Cerebellar cortex (tissue), 1 donor: ENCODE measurements around the gene LPAR1.

ENCODE experiments used
- DNase-seq: peaks from one replicate; pipeline ENCODE4 v3.0.0-alpha.2; 2015; ENCODE audit warnings: low spot score

Gene LPAR1

GRCh38 chr9:111037356-111037707 lies 938 bp downstream of the LPAR1 start:
- DNase-seq, result no peak

- DNase-seq, result no peak
Measured at GRCh38 chr9:111036946-111037345, 1.3 kb downstream of the LPAR1 start.

GRCh38 chr9:111036429-111036789 lies 1.9 kb downstream of the LPAR1 start:
- DNase-seq, result no peak

GRCh38 chr9:111035543-111036428 lies 2.5 kb downstream of the LPAR1 start:
- DNase-seq, result no peak

DNA sequence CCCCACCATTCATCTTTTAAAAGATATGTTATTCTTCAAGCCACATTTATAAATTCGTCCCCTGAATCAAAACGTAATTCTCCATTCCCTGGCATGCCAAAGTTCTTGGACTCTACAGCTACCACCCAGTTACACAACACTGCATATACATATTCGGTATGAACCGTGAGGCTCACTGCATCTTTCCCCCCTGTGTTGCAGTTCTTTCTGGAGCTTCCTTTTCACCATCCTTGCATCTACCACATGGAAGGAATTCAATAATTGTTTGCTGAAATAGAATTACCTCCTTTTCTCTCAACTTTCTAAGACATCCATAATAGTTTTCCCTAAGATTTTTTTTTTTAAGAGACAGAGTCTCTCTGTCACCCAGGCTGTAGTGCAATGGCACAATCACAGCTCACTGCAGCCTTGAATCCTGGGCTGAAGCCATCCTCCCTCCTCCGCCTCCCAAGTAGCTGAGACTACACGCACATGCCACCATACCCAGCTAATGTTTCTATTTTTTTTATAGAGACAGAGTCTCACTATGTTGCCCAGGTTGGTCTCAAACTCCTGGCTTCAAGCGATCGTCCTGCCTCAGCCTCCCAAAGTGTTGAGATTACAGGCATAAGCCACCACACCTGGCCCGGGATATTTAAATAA lies 3.3 kb downstream of the LPAR1 start:
- no peak for DNase-seq

DNA sequence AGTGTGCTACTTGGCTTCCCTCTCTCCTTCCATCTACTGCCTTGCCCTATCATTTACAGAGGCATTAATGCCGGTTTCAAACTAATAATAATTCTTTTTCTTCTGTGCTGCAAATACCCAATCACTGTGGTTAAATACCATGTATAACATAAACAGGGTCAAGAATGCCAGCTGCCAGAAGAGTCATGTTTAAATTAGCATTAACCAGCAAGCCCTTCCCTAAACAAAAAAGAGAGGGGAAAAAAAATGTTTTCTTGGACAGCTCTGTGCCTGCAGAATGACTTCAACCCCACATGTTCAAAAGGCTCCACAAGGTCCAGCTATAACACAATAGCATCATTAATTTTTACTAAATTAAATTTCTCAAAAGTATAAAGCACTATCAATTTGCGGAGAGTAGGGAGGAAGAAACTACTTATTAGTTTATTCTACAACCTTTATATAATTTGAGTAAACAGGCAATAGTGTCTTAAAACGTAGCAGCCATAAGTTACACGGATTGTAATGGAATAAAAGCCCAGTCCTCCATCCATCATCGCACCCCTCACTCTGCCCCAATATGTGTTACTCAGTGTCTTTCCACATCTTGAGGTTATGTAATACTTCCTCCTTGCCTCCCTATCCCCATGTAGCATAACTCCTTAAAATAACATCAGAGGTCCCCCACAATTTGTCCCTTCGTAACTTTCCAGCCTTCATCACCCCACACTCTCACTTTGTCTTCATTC lies 3.9 kb downstream of the LPAR1 start:
- DNase-seq, result no peak

GRCh38 chr9:111030492-111030891 lies 7.8 kb downstream of the LPAR1 start:
- DNase-seq, result no peak

DNA sequence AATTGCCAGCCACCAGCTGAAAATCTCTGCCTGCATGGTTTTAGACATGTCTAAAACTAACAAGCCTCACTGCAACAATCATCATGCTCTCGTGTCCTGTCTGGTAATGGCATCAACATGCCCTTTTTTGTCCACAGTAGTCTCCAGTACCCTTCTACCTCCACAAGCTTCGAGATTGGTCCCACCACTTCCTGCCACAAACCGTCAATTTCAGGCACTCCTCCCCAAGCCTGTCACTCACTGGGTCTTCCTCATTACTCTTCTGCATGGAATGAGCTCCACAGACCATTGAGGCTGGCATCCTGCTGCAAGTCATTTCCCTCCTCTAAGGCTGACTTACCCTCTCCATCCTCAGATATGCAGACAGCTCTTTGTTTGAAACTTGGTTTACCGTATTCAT lies 9.0 kb downstream of the LPAR1 start:
- no peak for DNase-seq

DNA sequence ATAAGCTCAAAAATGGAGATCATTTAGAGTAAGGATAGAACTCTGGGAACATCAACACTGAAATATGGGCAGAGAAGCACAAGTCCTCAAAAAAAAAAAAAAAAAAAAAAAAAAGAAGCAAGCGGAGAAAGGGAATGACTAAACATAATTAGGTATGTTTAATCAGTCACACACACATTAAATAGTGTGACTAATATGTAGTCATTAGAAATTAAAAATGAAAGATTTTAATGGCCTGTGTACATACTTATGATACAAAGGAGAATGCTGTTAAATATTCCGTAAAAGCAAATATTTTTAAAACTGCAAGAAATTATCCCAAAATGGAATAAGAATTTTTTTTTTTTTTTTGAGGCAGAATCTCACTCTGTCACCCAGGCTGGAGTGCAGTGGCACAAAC lies 10.5 kb downstream of the LPAR1 start:
- no peak for DNase-seq

- no peak for DNase-seq
Measured at GRCh38 chr9:111023128-111023527, 15.1 kb downstream of the LPAR1 start.

GRCh38 chr9:111020594-111020993 lies 17.7 kb downstream of the LPAR1 start:
- no peak for DNase-seq

DNA sequence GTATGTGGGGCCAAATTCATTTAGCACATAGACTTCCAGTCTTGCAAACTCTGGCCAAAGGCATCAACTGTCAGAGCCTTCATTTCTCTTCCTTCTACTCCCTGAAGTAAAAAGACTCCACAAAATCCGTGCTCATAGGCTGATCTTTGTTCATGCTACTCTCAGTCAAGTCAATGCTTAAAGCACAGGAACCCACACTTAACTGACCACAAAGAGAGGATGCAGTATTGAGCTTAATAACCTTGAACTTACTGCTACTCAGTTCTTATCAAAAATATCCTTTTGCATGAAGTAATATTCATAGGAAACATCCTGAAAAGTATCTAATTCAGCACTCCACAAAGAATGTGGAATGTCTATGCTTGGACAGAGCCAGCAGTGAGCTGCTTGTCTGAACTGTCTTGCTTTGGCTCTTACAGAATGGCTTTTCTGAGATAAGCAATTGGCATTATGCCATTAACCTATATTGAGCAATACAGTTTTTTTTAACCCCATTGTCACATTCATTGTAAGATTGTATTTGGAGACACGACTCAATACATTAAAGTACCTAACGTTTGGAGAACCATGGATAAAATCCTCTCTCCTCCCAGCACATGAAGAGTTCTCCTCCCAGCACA lies 21.7 kb downstream of the LPAR1 start:
- DNase-seq, result no peak

- DNase-seq, result no peak
Measured at GRCh38 chr9:111016016-111016415, 22.3 kb downstream of the LPAR1 start.

DNA sequence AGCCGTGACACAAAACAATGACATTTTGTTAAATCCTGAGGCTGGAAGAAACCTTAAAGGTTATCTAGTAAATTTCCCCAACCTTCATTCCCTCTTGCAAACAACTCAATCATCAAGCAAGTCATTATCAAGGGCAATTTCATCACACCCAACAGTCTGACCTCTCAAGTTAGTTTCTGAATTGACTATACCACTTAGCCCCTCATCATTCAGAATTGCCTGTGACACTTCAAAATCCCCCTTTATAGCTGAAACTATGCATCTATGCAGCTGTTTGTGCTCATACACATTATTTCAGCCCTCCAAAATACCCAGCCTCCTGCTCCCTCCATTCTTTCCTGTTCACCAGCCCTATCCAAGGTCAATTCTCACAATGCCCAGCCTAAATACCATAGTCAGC lies 24.6 kb downstream of the LPAR1 start:
- DNase-seq, result no peak

GRCh38 chr9:111013250-111013649 lies 25.0 kb downstream of the LPAR1 start:
- no peak for DNase-seq

DNA sequence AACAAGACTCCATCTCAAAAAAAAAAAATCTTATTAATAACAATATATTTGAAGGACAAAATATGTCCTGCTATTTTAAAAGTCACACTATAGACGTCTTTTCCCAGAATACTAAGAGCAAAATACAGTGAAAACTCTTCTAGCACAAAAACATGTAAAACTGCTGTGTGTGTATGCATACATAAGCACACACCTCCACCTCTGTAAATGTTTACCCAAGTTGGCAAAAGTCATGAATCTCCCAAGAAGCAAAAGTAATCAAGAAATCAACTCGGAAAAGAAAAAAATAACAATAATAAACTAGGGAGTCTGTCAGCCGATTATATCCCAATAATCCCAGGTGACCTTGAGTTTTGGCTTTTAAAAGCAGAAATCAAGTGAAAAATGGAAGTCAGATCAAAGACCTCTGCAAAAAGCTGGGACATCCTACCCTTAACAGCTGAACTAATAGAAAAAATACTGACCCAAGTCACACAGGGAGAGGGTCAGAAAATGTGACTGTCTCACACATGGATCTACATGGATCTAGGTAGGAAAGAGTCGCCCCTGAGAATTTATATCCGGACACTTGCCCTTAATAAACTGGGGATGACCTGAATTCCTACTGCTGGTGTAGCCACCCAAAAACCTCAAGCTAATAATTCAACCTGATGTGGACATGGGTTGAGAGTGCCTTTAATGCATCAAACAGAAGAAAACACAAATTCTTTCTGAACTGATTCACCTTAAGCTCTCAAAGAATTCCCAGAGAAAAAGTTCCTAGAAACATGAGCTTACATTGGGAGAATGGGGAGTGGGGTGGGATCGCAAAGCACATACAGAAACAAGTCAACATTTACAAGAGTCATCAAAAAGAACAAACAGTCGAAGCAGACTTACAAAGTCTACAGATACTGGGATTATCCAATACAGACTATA lies 29.9 kb downstream of the LPAR1 start:
- no peak for DNase-seq

- DNase-seq, result no peak
Measured at GRCh38 chr9:111005746-111006470, 32.4 kb downstream of the LPAR1 start.

GRCh38 chr9:111004936-111005335 lies 33.3 kb downstream of the LPAR1 start:
- DNase-seq, result no peak

DNA sequence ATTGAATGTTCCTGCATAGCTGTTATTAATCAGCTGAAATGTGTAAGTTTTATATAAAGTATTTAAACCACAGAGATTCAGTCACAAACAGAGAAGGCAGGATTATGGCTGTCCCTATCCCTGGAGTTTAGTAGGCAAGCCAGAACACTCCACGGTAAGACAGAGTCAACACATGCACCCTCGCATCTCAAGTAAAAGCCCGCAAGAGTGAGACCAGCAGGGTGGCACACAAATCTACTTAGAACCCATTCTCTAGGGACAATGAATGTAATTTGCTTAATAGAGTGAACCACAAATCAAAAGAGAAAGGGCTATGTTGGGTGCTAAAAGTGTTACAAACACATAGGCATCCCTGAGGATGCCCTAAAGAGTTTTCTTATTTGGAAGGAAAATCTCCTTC lies 35.1 kb downstream of the LPAR1 start:
- no peak for DNase-seq

- DNase-seq, result no peak
Measured at GRCh38 chr9:111001526-111001925, 36.7 kb downstream of the LPAR1 start.

- no peak for DNase-seq
Measured at GRCh38 chr9:111000202-111000601, 38.1 kb downstream of the LPAR1 start.
